Effector memory CD8-positive, alpha-beta T cell (primary cell): ENCODE measurements around the gene OASL.

Experiments
- ATAC-seq: fragments of 150-1000 bp; cut with Tn5 transposase; replicated peaks from 2 replicates; pipeline ENCODE4 v1.10.0; 2021; ENCODE audit warnings: mild to moderate bottlenecking, moderate library complexity
- DNase-seq, 3 experiments: peaks; one replicate each; pipeline ENCODE4 v3.0.0; 2021
- H3K27ac Mint-ChIP-seq, 2 donors: one replicate each; pipeline ENCODE4 v1.8.0; 2022; ENCODE audit warnings: mild to moderate bottlenecking in 2 of 2, mixed read lengths in 2 of 2, moderate library complexity in 2 of 2
- H3K27me3 Mint-ChIP-seq, 2 donors: one replicate each; pipeline ENCODE4 v1.8.0; 2022; ENCODE audit warnings: mixed read lengths in 2 of 2
- H3K36me3 Mint-ChIP-seq: one replicate; pipeline ENCODE4 v1.8.0; 2022; ENCODE audit warnings: mild to moderate bottlenecking, moderate library complexity, mixed read lengths; ENCODE audit not compliant: insufficient read depth
- H3K4me1 Mint-ChIP-seq, 2 donors: one replicate each; pipeline ENCODE4 v1.8.0; 2022; ENCODE audit warnings: low read depth in 2 of 2, mixed read lengths in 2 of 2
- H3K4me3 Mint-ChIP-seq, 2 donors: one replicate each; pipeline ENCODE4 v1.8.0; 2022; ENCODE audit warnings: mild to moderate bottlenecking in 2 of 2, mixed read lengths in 2 of 2, moderate library complexity in 2 of 2
- H3K9me3 Mint-ChIP-seq, 2 donors: one replicate each; pipeline ENCODE4 v1.8.0; 2022; ENCODE audit warnings: mixed read lengths in 2 of 2

The OASL gene

DNA sequence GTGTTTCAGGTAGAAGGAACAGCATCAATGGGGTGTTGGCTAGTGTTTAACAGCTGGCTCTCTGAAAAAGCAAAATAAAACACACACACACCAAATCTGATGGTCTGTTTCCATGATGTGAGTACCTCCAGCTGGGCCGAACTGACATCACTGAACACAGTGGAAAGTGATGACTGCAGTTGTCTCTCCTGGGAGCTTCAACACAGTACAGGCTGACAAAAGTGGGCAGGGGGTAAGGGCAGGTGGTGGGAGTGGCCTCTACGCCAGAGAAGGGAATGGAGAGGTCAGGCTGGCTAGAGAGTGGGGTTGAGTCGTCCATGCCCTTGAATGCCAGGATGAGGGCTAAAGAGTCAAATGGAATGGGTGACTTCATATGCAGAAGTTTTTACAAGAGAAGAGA lies 68.7 kb downstream of the OASL start:
- Mint-ChIP-seq H3K27ac (no peak overlapping the region), H3K9me3 (no peaks in the 10 kb centered on the region), H3K4me3 (no peak overlapping the region), H3K4me1 (peaks cover 0 to 4% of the 10 kb centered on the region in 2 donors), H3K36me3 (peaks cover 2% of the 10 kb centered on the region), H3K27me3 (no peaks in the 10 kb centered on the region)
- DNase-seq (no peak), ATAC-seq (no peak)
